ENCODE data around the gene NUDC.

The NUDC gene

DNA sequence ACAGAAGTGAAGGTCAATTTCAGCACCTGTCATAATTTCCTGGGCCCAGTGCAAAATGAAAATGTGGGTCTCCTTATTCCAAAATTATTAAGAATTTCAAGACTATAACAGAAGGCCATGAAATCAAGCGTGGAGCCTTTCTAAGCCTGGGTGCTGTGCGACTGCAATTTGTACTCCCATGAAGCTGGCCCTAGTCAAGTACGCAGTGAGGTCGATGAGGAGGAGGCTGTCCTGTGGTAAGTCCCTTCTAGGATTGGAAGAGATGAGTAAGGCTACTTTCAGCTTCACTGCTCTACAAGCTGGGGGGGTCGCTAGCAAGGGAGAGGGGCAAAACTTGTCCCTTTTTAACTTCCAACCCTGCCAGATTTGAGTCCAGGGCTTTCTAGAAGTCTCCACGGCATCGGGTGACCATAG is 410 bp upstream of the NUDC start:
- TF ChIP-seq, protein P1, sequence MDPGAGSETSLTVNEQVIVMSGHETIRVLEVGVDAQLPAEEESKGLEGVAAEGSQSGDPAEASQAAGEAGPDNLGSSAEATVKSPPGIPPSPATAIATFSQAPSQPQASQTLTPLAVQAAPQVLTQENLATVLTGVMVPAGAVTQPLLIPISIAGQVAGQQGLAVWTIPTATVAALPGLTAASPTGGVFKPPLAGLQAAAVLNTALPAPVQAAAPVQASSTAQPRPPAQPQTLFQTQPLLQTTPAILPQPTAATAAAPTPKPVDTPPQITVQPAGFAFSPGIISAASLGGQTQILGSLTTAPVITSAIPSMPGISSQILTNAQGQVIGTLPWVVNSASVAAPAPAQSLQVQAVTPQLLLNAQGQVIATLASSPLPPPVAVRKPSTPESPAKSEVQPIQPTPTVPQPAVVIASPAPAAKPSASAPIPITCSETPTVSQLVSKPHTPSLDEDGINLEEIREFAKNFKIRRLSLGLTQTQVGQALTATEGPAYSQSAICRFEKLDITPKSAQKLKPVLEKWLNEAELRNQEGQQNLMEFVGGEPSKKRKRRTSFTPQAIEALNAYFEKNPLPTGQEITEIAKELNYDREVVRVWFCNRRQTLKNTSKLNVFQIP (CRISPR knock-in tag; IDR thresholded peaks at IDR 0.05; ENCODE audit: borderline replicate concordance, low read depth) = no peak
- TF ChIP-seq TCF4 (CRISPR knock-in tag; IDR thresholded peaks at IDR 0.05; ENCODE audit: borderline replicate concordance) (no peak), PPARA (CRISPR knock-in tag; IDR thresholded peaks at IDR 0.05; ENCODE audit: borderline replicate concordance) (no peak), ISL1 (CRISPR knock-in tag; IDR thresholded peaks at IDR 0.05) (no peak), CSDC2 (CRISPR knock-in tag; IDR thresholded peaks at IDR 0.05) (no peak), SNAI2 (CRISPR knock-in tag; IDR thresholded peaks at IDR 0.05) (no peak), OSR1 (CRISPR knock-in tag; IDR thresholded peaks at IDR 0.05) (no peak), ARNTL (CRISPR knock-in tag; IDR thresholded peaks at IDR 0.05; ENCODE audit: borderline replicate concordance, low read depth) (no peak)
- TF ChIP-seq, protein P2, sequence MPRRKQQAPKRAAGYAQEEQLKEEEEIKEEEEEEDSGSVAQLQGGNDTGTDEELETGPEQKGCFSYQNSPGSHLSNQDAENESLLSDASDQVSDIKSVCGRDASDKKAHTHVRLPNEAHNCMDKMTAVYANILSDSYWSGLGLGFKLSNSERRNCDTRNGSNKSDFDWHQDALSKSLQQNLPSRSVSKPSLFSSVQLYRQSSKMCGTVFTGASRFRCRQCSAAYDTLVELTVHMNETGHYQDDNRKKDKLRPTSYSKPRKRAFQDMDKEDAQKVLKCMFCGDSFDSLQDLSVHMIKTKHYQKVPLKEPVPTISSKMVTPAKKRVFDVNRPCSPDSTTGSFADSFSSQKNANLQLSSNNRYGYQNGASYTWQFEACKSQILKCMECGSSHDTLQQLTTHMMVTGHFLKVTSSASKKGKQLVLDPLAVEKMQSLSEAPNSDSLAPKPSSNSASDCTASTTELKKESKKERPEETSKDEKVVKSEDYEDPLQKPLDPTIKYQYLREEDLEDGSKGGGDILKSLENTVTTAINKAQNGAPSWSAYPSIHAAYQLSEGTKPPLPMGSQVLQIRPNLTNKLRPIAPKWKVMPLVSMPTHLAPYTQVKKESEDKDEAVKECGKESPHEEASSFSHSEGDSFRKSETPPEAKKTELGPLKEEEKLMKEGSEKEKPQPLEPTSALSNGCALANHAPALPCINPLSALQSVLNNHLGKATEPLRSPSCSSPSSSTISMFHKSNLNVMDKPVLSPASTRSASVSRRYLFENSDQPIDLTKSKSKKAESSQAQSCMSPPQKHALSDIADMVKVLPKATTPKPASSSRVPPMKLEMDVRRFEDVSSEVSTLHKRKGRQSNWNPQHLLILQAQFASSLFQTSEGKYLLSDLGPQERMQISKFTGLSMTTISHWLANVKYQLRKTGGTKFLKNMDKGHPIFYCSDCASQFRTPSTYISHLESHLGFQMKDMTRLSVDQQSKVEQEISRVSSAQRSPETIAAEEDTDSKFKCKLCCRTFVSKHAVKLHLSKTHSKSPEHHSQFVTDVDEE (CRISPR knock-in tag; IDR thresholded peaks at IDR 0.05) = no peak
- TF ChIP-seq, protein P3, sequence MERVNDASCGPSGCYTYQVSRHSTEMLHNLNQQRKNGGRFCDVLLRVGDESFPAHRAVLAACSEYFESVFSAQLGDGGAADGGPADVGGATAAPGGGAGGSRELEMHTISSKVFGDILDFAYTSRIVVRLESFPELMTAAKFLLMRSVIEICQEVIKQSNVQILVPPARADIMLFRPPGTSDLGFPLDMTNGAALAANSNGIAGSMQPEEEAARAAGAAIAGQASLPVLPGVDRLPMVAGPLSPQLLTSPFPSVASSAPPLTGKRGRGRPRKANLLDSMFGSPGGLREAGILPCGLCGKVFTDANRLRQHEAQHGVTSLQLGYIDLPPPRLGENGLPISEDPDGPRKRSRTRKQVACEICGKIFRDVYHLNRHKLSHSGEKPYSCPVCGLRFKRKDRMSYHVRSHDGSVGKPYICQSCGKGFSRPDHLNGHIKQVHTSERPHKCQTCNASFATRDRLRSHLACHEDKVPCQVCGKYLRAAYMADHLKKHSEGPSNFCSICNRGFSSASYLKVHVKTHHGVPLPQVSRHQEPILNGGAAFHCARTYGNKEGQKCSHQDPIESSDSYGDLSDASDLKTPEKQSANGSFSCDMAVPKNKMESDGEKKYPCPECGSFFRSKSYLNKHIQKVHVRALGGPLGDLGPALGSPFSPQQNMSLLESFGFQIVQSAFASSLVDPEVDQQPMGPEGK (CRISPR knock-in tag; IDR thresholded peaks at IDR 0.05; ENCODE audit: borderline replicate concordance) = no peak
- peak; percentile 54 for ATAC-seq

DNA sequence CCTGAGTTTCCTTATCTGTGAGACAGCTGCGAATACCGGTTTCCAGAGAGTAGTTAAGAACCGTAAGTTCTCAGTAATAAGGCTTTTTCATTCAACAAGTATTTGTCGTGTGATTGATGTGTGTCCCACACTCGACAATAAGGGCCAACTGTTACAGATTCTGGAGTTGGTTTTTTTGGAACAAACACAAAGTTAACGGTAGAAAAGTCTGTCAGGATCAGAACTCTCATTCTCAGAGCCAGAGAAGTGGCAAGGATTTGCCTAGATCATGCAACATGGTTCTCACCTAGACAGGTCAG is 837 bp downstream of the NUDC start:
- no peak for TF ChIP-seq ZC3H10 (CRISPR knock-in tag; IDR thresholded peaks at IDR 0.05)
- TF ChIP-seq ZNF565 (CRISPR knock-in tag; conservative IDR thresholded peaks at IDR 0.05; ENCODE audit: low read depth) = no peak
- TF ChIP-seq ESRRG (CRISPR knock-in tag; IDR thresholded peaks at IDR 0.05) = no peak
- TF ChIP-seq, protein P4, sequence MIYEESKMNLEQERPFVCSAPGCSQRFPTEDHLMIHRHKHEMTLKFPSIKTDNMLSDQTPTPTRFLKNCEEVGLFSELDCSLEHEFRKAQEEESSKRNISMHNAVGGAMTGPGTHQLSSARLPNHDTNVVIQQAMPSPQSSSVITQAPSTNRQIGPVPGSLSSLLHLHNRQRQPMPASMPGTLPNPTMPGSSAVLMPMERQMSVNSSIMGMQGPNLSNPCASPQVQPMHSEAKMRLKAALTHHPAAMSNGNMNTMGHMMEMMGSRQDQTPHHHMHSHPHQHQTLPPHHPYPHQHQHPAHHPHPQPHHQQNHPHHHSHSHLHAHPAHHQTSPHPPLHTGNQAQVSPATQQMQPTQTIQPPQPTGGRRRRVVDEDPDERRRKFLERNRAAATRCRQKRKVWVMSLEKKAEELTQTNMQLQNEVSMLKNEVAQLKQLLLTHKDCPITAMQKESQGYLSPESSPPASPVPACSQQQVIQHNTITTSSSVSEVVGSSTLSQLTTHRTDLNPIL (CRISPR knock-in tag; IDR thresholded peaks at IDR 0.05; ENCODE audit: low read depth) = no peak
- no peak for TF ChIP-seq ISL1 (CRISPR knock-in tag; IDR thresholded peaks at IDR 0.05)
- no peak for ATAC-seq

DNA sequence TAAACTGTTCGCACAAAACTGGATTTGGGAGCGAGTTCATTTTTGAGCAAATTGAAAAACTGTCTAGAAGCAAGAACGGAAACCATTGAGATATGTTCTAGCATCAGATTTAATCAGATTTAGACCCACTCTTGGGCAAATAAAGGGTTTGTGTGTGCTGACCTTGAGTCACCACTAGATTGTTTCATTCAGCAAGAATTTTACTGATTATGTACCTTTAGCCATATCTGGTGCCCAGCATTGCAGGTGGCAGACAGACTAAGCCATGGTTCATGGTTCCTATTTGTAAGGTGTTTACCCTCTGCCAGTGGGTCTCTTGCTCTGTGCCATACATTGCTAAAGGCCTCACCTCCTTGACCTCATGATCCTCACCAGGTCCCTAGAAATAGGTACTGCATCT is 1.4 kb downstream of the NUDC start:
- no peak for ATAC-seq
- TF ChIP-seq, protein P2 (CRISPR knock-in tag; IDR thresholded peaks at IDR 0.05) = no peak
- TF ChIP-seq BACH2 (CRISPR knock-in tag; IDR thresholded peaks at IDR 0.05; ENCODE audit: borderline replicate concordance) (no peak), ZFP30 (CRISPR knock-in tag; IDR thresholded peaks at IDR 0.05) (no peak), RARB (CRISPR knock-in tag; IDR thresholded peaks at IDR 0.05) (no peak)
- TF ChIP-seq, protein P4 (CRISPR knock-in tag; IDR thresholded peaks at IDR 0.05; ENCODE audit: low read depth) = no peak

Measured in SK-N-SH treated with all-trans-retinoic acid at 6 μM for 48 hours (cell line).